ENCODE data around the gene RAX. TPM values are rescaled to one million over a fixed set of nuclear protein-coding genes. Genes with fewer than 3 reads are reported as not detected.
"Not testable (repeated sequence)": the region's sequence is repeated elsewhere in the genome, so short reads cannot be mapped to it uniquely, and the experiment has no call there.

Gene RAX
- total RNA-seq, 1 donor from 2014 or later, result not detected

- no peak overlapping the region for H3K27ac Mint-ChIP-seq
- peak; percentile 81 for DNase-seq
- H3K4me1 Mint-ChIP-seq, result peaks cover 18% of the 10 kb centered on the region
- intact Hi-C loops (cut with micrococcal nuclease), result loop anchor here (1.0 to 10.0 kb wide), 3 partner anchors 133 to 426 kb away; partner anchors contain the start of gene CCBE1
- peaks cover 78% of the 10 kb centered on the region for H3K27me3 Mint-ChIP-seq
- H3K36me3 Mint-ChIP-seq (ENCODE audit: low read depth), result no peaks in the 10 kb centered on the region
- H3K9me3 Mint-ChIP-seq, result peaks cover 4% of the 10 kb centered on the region
- peak overlapping the region; percentile 72 for H3K4me3 Mint-ChIP-seq
These were observed 4.3 kb downstream of the RAX start for GRCh38 chr18:59268721-59269562.

GRCh38 chr18:59268127-59268720 is 5.0 kb downstream of the RAX start:
- Mint-ChIP-seq H3K36me3 (ENCODE audit: low read depth) (no peaks in the 10 kb centered on the region), H3K27me3 (peaks cover 79% of the 10 kb centered on the region), H3K4me3 (peak overlapping the region; percentile 26), H3K27ac (no peak overlapping the region), H3K9me3 (peaks cover 4% of the 10 kb centered on the region), H3K4me1 (peaks cover 18% of the 10 kb centered on the region)
- no peak for DNase-seq
- intact Hi-C loops (cut with micrococcal nuclease), result loop anchor here (5.0 to 10.0 kb wide), 2 partner anchors 134 to 427 kb away; partner anchors contain the start of gene CCBE1

GRCh38 chr18:59267503-59268126 is 5.6 kb downstream of the RAX start:
- Mint-ChIP-seq H3K9me3 (peaks cover 4% of the 10 kb centered on the region), H3K4me3 (no peak overlapping the region), H3K36me3 (ENCODE audit: low read depth) (no peaks in the 10 kb centered on the region), H3K4me1 (peaks cover 18% of the 10 kb centered on the region), H3K27ac (no peak overlapping the region), H3K27me3 (peaks cover 85% of the 10 kb centered on the region)
- intact Hi-C loops (cut with micrococcal nuclease), result loop anchor here (5.0 to 10.0 kb wide), 2 partner anchors 135 to 427 kb away; partner anchors contain the start of gene CCBE1
- DNase-seq, result peak; percentile 63

- Mint-ChIP-seq H3K9me3 (peaks cover 4% of the 10 kb centered on the region), H3K27me3 (peaks cover 85% of the 10 kb centered on the region), H3K4me3 (no peak overlapping the region), H3K4me1 (peaks cover 18% of the 10 kb centered on the region), H3K36me3 (ENCODE audit: low read depth) (no peaks in the 10 kb centered on the region), H3K27ac (no peak overlapping the region)
- no peak for DNase-seq
- intact Hi-C loops (cut with micrococcal nuclease), result loop anchor here (5.0 to 10.0 kb wide), 2 partner anchors 135 to 428 kb away; partner anchors contain the start of gene CCBE1
These were observed 6.3 kb downstream of the RAX start for GRCh38 chr18:59266886-59267502.

- Mint-ChIP-seq H3K9me3 (peaks cover 4% of the 10 kb centered on the region), H3K27me3 (peaks cover 83% of the 10 kb centered on the region), H3K4me1 (peaks cover 18% of the 10 kb centered on the region), H3K4me3 (peak overlapping the region; percentile 0), H3K36me3 (ENCODE audit: low read depth) (no peaks in the 10 kb centered on the region), H3K27ac (no peak overlapping the region)
- intact Hi-C loops (cut with micrococcal nuclease), result loop anchor here (5.0 to 10.0 kb wide), 2 partner anchors 136 to 428 kb away; partner anchors contain the start of gene CCBE1
- no peak for DNase-seq
These were observed 6.8 kb downstream of the RAX start for GRCh38 chr18:59266459-59266858.

- no peak for DNase-seq
- H3K9me3 Mint-ChIP-seq, result peaks cover 4% of the 10 kb centered on the region
- H3K36me3 Mint-ChIP-seq (ENCODE audit: low read depth), result no peaks in the 10 kb centered on the region
- H3K4me3 Mint-ChIP-seq, result peak overlapping the region; percentile 0
- H3K27me3 Mint-ChIP-seq, result peaks cover 79% of the 10 kb centered on the region
- no peak overlapping the region for H3K27ac Mint-ChIP-seq
- intact Hi-C loops (cut with micrococcal nuclease), result loop anchor here (5.0 to 10.0 kb wide), 2 partner anchors 136 to 429 kb away; partner anchors contain the start of gene CCBE1
- H3K4me1 Mint-ChIP-seq, result peaks cover 18% of the 10 kb centered on the region
These were observed 7.3 kb downstream of the RAX start for GRCh38 chr18:59265974-59266369.

GRCh38 chr18:59265246-59265973 is 7.8 kb downstream of the RAX start:
- Mint-ChIP-seq H3K36me3 (ENCODE audit: low read depth) (no peaks in the 10 kb centered on the region), H3K27ac (no peak overlapping the region), H3K4me3 (peak overlapping the region; percentile 73), H3K9me3 (peaks cover 4% of the 10 kb centered on the region), H3K4me1 (peaks cover 18% of the 10 kb centered on the region), H3K27me3 (peaks cover 79% of the 10 kb centered on the region)
- DNase-seq, result peak; percentile 79
- intact Hi-C loops (cut with micrococcal nuclease), result loop anchor here (5.0 to 10.0 kb wide), 2 partner anchors 137 to 429 kb away; partner anchors contain the start of gene CCBE1

- Mint-ChIP-seq H3K4me1 (peaks cover 17% of the 10 kb centered on the region), H3K27ac (no peak overlapping the region), H3K9me3 (peaks cover 4% of the 10 kb centered on the region), H3K27me3 (peaks cover 76% of the 10 kb centered on the region), H3K4me3 (peak overlapping the region; percentile 73), H3K36me3 (ENCODE audit: low read depth) (no peaks in the 10 kb centered on the region)
- intact Hi-C loops (cut with micrococcal nuclease), result loop anchor here (5.0 to 10.0 kb wide), 2 partner anchors 138 to 430 kb away; partner anchors contain the start of gene CCBE1
- no peak for DNase-seq
These were observed 8.5 kb downstream of the RAX start for GRCh38 chr18:59264651-59265245.

GRCh38 chr18:59264121-59264571 is 9.1 kb downstream of the RAX start:
- Mint-ChIP-seq H3K9me3 (peaks cover 4% of the 10 kb centered on the region), H3K27ac (no peak overlapping the region), H3K36me3 (ENCODE audit: low read depth) (no peaks in the 10 kb centered on the region), H3K4me3 (no peak overlapping the region), H3K4me1 (peaks cover 13% of the 10 kb centered on the region), H3K27me3 (peaks cover 77% of the 10 kb centered on the region)
- DNase-seq, result no peak
- intact Hi-C loops (cut with micrococcal nuclease), result loop anchor here (10.0 kb wide), 1 partner anchor 431 kb away; the partner anchor contains the start of gene CCBE1

- Mint-ChIP-seq H3K27ac (no peak overlapping the region), H3K27me3 (peaks cover 80% of the 10 kb centered on the region), H3K4me1 (peaks cover 12% of the 10 kb centered on the region), H3K9me3 (peaks cover 4% of the 10 kb centered on the region), H3K36me3 (ENCODE audit: low read depth) (no peaks in the 10 kb centered on the region), H3K4me3 (peak overlapping the region; percentile 50)
- no peak for DNase-seq
- intact Hi-C loops (cut with micrococcal nuclease), result loop anchor here (10.0 kb wide), 1 partner anchor 431 kb away; the partner anchor contains the start of gene CCBE1
These were observed 9.6 kb downstream of the RAX start for GRCh38 chr18:59263661-59264060.

GRCh38 chr18:59262243-59262642 is 11.0 kb downstream of the RAX start:
- H3K9me3 Mint-ChIP-seq, H3K4me1 Mint-ChIP-seq: not testable (repeated sequence)
- intact Hi-C loops (cut with micrococcal nuclease), result loop anchor here (10.0 kb wide), 1 partner anchor 433 kb away; the partner anchor contains the start of gene CCBE1

GRCh38 chr18:59261842-59262241 is 11.4 kb downstream of the RAX start:
- H3K36me3 Mint-ChIP-seq (ENCODE audit: low read depth); H3K4me3 Mint-ChIP-seq; H3K4me1 Mint-ChIP-seq; H3K27ac Mint-ChIP-seq; H3K9me3 Mint-ChIP-seq; DNase-seq: not testable (repeated sequence)
- intact Hi-C loops (cut with micrococcal nuclease), result loop anchor here (10.0 kb wide), 1 partner anchor 433 kb away; the partner anchor contains the start of gene CCBE1
- peaks cover 64% of the 10 kb centered on the region for H3K27me3 Mint-ChIP-seq

More at GRCh38 chr18:59262243-59262642, 11.0 kb downstream of the RAX start:
- peaks cover 68% of the 10 kb centered on the region for H3K27me3 Mint-ChIP-seq
- H3K27ac Mint-ChIP-seq; H3K4me3 Mint-ChIP-seq; DNase-seq; H3K36me3 Mint-ChIP-seq (ENCODE audit: low read depth): not testable (repeated sequence)
